GM21619 (cell line): ENCODE measurements around the gene CC2D2A.

Experiments
- ATAC-seq: cut with Tn5 transposase; IDR thresholded peaks from one replicate; pipeline ENCODE4 v1.9.1; 2021; ENCODE audit not compliant: unreplicated experiment

The CC2D2A gene

GRCh38 chr4:15469402-15470127 lies at the start of gene CC2D2A:
Gene CC2D2A (plus strand): TSS chr4:15469882. CDS start chr4:15475933, 6,051 bp downstream.
- ATAC-seq, result peak; percentile 47

GRCh38 chr4:15420642-15421041 lies 49.0 kb upstream of the CC2D2A start:
- no peak for ATAC-seq

- no peak for ATAC-seq
Observed at GRCh38 chr4:15423285-15423711, 46.4 kb upstream of the CC2D2A start.

GRCh38 chr4:15425520-15425919 lies 44.2 kb upstream of the CC2D2A start:
- ATAC-seq, result no peak

- no peak for ATAC-seq
Observed at GRCh38 chr4:15427161-15427560, 42.5 kb upstream of the CC2D2A start.

GRCh38 chr4:15427701-15428100 lies 42.0 kb upstream of the CC2D2A start, which contains the start of gene C1QTNF7:
Gene C1QTNF7 (plus strand): TSS chr4:15428033. CDS start chr4:15435744, 7,711 bp downstream.
- no peak for ATAC-seq

- no peak for ATAC-seq
Observed at GRCh38 chr4:15428611-15429010, 41.1 kb upstream of the CC2D2A start.

GRCh38 chr4:15434091-15434490 lies 35.6 kb upstream of the CC2D2A start:
- ATAC-seq, result no peak

GRCh38 chr4:15434676-15435075 lies 35.0 kb upstream of the CC2D2A start:
- no peak for ATAC-seq

- ATAC-seq, result no peak
Observed at GRCh38 chr4:15436513-15436912, 33.2 kb upstream of the CC2D2A start.

- ATAC-seq, result no peak
Observed at GRCh38 chr4:15438939-15439524, 30.6 kb upstream of the CC2D2A start.

GRCh38 chr4:15443371-15444160 lies 26.1 kb upstream of the CC2D2A start:
- no peak for ATAC-seq

- ATAC-seq, result no peak
Observed at GRCh38 chr4:15444276-15444675, 25.4 kb upstream of the CC2D2A start.

- no peak for ATAC-seq
Observed at GRCh38 chr4:15444879-15445547, 24.7 kb upstream of the CC2D2A start.

GRCh38 chr4:15451181-15451865 lies 18.4 kb upstream of the CC2D2A start:
- ATAC-seq, result no peak

GRCh38 chr4:15451866-15452765 lies 17.6 kb upstream of the CC2D2A start:
- ATAC-seq, result no peak

GRCh38 chr4:15455290-15455689 lies 14.4 kb upstream of the CC2D2A start:
- ATAC-seq, result no peak

GRCh38 chr4:15457406-15458201 lies 12.1 kb upstream of the CC2D2A start:
- ATAC-seq, result peak; percentile 95

- ATAC-seq, result no peak
Observed at GRCh38 chr4:15458616-15459015, 11.1 kb upstream of the CC2D2A start.
